Effector CD8-positive, alpha-beta T cell (primary cell): ENCODE results near the gene ZNF397.
"Not testable (repeated sequence)": the region's sequence is repeated elsewhere in the genome, so short reads cannot be mapped to it uniquely, and the experiment has no call there.

ENCODE experiments used
- DNase-seq: peaks from one replicate; lab custom pipeline; 2025; lab: John Stamatoyannopoulos, UW
- total RNA-seq, 4 experiments: gene quantifications; one replicate each; lab custom pipeline; 2026; lab: John Stamatoyannopoulos, UW

Gene ZNF397
- 31.9 to 66.5 (median 43.1) reads per million in 4 experiments for total RNA-seq

DNA sequence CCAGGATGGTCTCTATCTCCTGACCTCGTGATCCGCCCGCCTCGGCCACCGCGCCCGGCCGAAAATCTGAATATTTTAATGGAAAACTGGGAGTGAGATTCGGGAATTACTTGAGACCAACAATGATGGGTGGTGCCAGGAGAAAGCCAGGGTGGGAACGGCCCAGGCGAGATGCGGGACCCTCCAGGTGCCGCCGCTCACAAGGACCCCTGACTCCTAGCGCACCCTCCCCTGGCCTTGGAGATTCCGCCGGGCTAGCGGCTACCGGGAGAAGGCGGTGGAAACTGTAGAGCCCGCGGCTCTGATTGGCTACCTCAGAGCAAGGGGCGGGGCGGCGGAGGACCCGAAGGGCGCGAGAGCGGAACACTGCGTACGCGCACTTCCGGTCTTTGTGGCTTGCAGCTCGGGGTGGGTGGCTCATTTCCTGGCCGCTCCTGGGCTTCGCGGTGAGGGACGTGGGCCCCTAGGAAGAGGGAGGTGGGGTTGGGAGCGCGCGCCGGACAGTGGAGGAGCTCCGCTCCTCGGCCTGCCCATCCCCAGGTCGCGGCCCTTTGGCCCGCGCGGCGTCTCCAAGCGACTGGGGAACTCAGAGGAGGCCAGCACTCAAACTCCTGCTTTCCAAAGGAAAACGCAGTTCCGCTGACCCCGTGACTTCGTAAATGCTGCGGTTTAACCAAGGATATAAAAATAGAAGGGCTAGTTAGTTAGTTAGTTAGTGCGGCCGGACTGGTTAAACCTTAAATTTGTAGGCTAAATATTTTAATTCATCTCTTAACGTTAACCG, at the start of gene ZNF397:
ZNF397 (plus strand) TSS at position 371 of the 784 bp plus-strand sequence. CDS start 1,437 bp downstream, outside the sequence.
- peak; percentile 89 for DNase-seq

GRCh38 chr18:35191698-35192025, 49.2 kb upstream of the ZNF397 start:
- no peak for DNase-seq

DNA sequence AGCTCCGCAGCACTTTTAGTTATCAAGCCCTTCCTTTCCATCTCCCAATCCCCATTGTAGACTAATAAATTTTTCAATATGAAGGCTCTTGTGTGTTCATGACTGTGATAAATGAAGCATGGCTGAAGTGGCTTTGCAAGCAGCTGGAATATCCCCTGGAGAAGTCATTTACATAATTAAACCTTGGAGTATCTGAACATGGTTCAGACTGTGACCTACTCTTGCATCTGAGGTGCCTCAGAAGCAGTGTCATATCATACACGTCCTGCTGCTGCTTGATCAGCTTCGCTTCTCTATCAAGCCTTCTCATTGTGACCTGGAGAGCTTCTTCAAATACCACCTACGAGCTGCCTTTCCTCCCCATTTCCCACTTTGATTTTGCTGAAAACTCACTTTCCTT, 48.4 kb upstream of the ZNF397 start:
- DNase-seq, result no peak

DNA sequence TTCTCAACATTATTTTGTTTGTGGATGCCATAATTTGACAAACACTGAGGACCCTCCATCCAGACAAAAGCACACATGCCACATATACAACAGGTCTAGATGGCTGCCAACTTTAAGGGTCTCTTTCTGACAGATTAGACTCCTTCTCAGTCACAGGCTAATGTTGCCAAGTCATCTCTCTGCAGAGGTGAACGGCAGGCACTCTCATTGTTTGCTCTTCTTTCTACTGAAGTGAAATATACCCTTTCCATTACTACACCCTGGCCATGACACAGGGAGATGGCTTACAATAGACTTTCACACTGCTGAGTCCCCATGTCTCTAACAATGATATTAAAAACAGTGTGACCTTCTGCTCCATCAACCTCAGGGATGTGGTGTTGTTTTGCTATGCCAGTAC, 47.5 kb upstream of the ZNF397 start:
- no peak for DNase-seq

DNA sequence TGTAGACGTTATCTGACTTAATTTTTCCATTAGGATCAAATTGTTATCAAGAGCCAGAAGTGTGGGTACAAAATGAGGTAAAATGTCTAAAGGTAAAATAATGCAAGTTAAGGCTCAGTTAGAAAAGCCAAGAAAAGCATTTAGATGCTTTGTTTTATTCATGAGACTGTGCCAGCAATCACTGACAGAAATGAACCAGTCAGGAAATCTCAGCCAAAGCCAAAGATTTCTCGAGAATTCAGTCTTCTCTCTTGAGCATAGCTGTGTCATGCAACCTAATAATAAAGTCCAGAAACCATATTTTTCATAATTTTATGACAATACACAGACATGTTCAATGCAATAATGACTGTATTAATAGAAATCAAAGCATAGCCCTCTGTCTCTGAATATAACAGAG, 43.5 kb upstream of the ZNF397 start:
- DNase-seq, result no peak

DNA sequence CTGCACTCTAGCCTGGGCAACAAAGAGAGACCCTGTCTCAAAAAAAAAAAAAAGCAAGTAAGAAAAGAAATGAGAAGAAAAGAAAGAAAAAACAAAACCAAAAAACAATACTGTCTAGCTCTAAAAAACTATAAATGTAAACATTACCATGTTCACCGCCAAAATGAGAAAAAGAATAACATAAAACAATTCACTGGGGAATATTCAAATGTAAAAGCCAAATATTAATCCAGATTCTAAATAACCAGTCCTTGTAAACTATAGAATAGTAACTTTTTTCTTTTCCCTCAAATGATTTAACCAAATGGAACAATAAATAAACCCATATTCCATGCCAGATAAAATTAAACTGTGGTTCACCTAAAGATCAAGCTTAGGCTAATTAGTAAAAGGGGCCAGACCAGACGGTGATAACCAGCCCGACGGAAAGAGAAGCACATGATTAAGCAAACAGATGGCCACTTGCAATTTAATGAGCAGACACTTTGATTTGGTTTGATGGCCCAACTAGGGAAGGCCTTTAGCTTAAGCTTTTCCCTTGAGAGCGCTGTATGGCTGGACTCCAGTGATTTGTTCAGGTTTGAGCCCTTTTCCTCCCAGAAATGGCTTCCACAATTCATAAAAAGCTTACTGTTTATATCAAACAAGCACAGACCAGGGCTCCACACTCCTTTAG, 39.4 kb upstream of the ZNF397 start:
- DNase-seq, result no peak

- no peak for DNase-seq
These were observed 37.8 kb upstream of the ZNF397 start for GRCh38 chr18:35203067-35203466.

- no peak for DNase-seq
These were observed 35.6 kb upstream of the ZNF397 start for GRCh38 chr18:35205199-35205712.

DNA sequence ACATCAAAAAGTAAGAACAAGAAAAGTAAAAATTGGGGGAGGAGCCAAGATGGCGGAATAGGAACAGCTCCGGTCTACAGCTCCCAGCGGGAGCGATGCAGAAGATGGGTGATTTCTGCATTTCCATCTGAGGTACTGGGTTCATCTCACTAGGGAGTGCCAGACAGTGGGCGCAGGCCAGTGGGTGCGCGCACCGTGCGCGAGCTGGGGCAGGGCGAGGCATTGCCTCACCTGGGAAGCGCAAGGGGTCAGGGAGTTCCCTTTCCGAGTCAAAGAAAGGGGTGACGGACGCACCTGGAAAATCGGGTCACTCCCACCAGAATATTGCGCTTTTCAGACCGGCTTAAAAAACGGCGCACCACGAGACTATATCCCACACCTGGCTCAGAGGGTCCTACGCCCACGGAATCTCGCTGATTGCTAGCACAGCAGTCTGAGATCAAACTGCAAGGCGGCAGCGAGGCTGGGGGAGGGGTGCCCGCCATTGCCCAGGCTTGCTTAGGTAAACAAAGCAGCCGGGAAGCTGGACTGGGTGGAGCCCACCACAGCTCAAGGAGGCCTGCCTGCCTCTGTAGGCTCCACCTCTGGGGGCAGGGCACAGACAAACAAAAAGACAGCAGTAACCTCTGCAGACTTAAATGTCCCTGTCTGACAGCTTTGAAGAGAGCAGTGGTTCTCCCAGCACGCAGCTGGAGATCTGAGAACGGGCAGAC, 34.9 kb upstream of the ZNF397 start:
- DNase-seq, result not testable (repeated sequence)

GRCh38 chr18:35215026-35215425, 25.8 kb upstream of the ZNF397 start:
- DNase-seq, result no peak

GRCh38 chr18:35216611-35217010, 24.2 kb upstream of the ZNF397 start:
- not testable (repeated sequence) for DNase-seq

- DNase-seq, result not testable (repeated sequence)
These were observed 21.5 kb upstream of the ZNF397 start for GRCh38 chr18:35219331-35219730.

GRCh38 chr18:35220424-35220823, 20.4 kb upstream of the ZNF397 start:
- no peak for DNase-seq

GRCh38 chr18:35223797-35224196, 17.0 kb upstream of the ZNF397 start:
- DNase-seq, result no peak

GRCh38 chr18:35227254-35227653, 13.6 kb upstream of the ZNF397 start:
- no peak for DNase-seq

DNA sequence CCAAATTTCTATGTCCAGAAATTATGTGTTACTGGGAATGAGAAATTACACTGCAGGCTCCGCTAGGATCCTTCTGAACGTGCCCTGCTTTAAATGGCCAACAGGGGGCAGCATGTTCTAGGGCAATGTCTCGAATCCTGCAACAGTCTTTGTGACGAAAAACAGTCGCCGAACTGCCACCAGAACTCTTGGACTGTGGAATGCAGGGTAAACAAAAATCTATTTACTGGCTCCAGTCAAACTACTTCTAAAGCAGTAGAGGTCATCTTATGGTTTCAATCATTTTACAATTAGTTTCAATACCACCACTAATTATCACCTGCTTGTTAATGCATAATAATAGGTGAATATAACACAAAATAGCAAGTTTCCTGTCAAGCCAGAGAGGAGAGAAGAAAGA, 9.8 kb upstream of the ZNF397 start:
- DNase-seq, result peak; percentile 72

- no peak for DNase-seq
These were observed 4.1 kb upstream of the ZNF397 start for GRCh38 chr18:35236571-35237363.

DNA sequence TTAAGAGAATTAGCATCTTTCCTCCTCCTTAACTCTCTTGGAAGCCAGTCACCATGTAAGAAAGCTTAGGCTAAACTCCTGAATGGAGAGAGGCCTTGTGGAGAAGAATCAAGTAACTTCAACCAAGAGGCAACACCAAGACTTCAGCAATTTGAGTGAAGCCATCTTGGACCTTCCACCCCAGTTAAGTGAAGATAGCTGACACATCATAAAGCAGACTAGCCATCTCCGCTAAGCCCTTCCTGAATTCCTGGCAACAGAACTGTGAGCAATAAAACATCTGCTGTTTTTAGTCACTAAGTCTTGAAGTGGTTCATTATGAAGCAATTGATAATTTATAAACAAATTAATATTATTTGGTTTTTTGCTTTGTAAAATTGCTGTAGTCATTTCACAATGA, 1.5 kb upstream of the ZNF397 start:
- DNase-seq, result no peak

DNA sequence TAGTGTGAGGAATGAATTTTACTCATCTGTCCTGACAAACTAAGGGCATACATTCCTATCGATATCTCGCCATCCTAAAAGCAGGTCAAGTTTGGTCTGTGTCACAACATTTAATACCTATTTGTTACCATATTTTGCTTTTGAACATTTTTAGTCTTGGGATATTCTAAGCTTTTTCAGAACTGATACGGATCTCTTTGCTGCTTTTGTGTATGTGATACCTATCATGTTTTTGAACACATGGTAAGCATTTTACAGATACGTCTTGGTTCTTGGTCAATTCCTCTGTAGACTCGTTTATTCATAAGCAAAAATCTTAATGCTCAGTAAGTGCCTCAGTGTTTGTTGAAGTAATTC, 592 bp downstream of the ZNF397 start:
- no peak for DNase-seq

GRCh38 chr18:35242426-35242825, 1.6 kb downstream of the ZNF397 start:
- DNase-seq, result no peak

GRCh38 chr18:35244671-35245070, 3.8 kb downstream of the ZNF397 start:
- no peak for DNase-seq
